Vagina (tissue), 2 donors: Measurements from ENCODE around the gene CX3CL1.

ENCODE experiments used
- CTCF ChIP-seq, 3 experiments: fragments of 450-650 bp in 2 of 3; fragments of 200-600 bp in 1 of 3; sonication (generic) in 1 of 3; IDR thresholded peaks; one replicate each; pipeline ENCODE4 v1.5.1; 2017 to 2019; ENCODE audit warnings: antibody characterized with exemption in 3 of 3, mild to moderate bottlenecking in 2 of 3, moderate library complexity in 2 of 3
- POLR2A ChIP-seq, 2 donors: fragments of 450-650 bp; IDR thresholded peaks; one replicate each; pipeline ENCODE4 v1.6.1; 2017; ENCODE audit warnings: antibody characterized with exemption in 2 of 2, mild to moderate bottlenecking in 2 of 2, moderate library complexity in 2 of 2
- POLR2AphosphoS5 ChIP-seq, 2 donors: sonication (generic); formaldehyde crosslinking; IDR thresholded peaks; one replicate each; pipeline ENCODE4 v1.9.0; 2017; ENCODE audit warnings: antibody characterized with exemption in 2 of 2, mild to moderate bottlenecking in 2 of 2, low read depth in 1 of 2; ENCODE audit not compliant: insufficient read depth in 1 of 2

- TF ChIP-seq CTCF (IDR thresholded peaks at IDR 0.05) (no peak), POLR2AphosphoS5 (IDR thresholded peaks at IDR 0.05; ENCODE audit: insufficient read depth in 1 of 2, low read depth in 1 of 2) (no peak), POLR2A (IDR thresholded peaks at IDR 0.05) (no peak)
Measured at GRCh38 chr16:57384248-57385070, 12.2 kb downstream of the CX3CL1 start.
